BJ (cell line): ENCODE results near the gene INHBE. TPM values are rescaled to one million over a fixed set of nuclear protein-coding genes. Genes with fewer than 3 reads are reported as not detected.
A peak's percentile ranks its signal among the peaks of the same experiment; 100 is the strongest.

Experiments
- CTCF ChIA-PET: fragments of 350-600 bp; formaldehyde crosslinking; extraction: SDS; loops from one replicate; lab custom pipeline; 2021; ENCODE audit warnings: antibody characterized with exemption, inconsistent platforms; lab: Yijun Ruan, JAX
- POLR2A ChIA-PET: fragments of 300-600 bp; sonication (Branson Sonifier 250); formaldehyde crosslinking; extraction: SDS; loops from one replicate; lab custom pipeline; 2021; ENCODE audit warnings: antibody characterized with exemption; lab: Charles Lee
- DNase-seq: peaks from one replicate; pipeline ENCODE4 v3.0.0-alpha.2; 2011; ENCODE audit warnings: low read depth
- H3K27me3 ChIP-seq: 2 replicates; pipeline ENCODE4 v1.6.0; 2011; ENCODE audit warnings: low read length; ENCODE audit not compliant: control insufficient read depth, insufficient read depth
- H3K36me3 ChIP-seq: 2 replicates; pipeline ENCODE4 v1.5.1; 2011; ENCODE audit warnings: low read length; ENCODE audit not compliant: control insufficient read depth, insufficient read depth
- H3K4me3 ChIP-seq: 2 replicates; pipeline ENCODE4 v1.5.1; 2011; ENCODE audit warnings: low read depth, mild to moderate bottlenecking, control low read depth, low read length
- polyA plus RNA-seq: library from polyadenylated mRNA; depleted of rRNA; stranded (reverse); fragments of >200 nt; gene quantifications from 2 replicates; pipeline ENCODE4 v1.2.3, GENCODE V29; 2011
- TF ChIP-seq, protein P1 (sequence below): IDR thresholded peaks from 2 replicates; pipeline ENCODE4 v1.5.1; 2011; ENCODE audit warnings: low read depth, mild to moderate bottlenecking, control low read depth, inconsistent platforms, low read length, moderate library complexity; ENCODE audit not compliant: insufficient read depth

INHBE gene
- polyA plus RNA-seq, 1 experiment: 23.9 TPM

DNA sequence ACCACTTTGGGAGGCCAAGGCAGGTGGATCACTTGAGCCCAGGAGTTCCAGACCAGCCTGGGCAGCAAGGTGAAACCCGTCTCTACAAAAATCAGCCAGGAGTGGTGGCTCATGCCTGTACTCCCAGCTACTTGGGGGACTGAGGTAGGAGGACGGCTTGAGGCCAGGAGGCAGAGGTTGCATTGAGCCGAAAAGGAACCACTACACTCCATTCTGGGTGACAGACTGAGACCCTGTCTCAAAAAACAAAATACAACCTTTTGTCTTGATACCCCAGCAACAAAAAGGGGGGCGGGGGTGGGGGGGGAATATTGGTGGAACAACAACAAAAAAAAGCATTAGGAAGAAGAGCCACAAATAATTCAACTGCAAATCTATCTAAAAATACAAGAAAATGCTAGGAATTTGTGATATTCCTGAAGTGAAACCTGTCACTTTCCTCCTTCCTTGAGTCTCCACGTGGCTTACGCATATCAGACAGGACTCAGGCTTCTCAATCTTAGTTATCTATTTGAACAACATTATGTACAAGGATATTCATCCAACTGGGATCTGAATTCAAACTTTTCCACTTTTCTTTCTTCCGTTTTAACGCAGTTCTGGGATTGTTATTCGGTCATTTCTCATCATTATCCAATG lies 25.5 kb upstream of the INHBE start:
- TF ChIP-seq, protein P1, sequence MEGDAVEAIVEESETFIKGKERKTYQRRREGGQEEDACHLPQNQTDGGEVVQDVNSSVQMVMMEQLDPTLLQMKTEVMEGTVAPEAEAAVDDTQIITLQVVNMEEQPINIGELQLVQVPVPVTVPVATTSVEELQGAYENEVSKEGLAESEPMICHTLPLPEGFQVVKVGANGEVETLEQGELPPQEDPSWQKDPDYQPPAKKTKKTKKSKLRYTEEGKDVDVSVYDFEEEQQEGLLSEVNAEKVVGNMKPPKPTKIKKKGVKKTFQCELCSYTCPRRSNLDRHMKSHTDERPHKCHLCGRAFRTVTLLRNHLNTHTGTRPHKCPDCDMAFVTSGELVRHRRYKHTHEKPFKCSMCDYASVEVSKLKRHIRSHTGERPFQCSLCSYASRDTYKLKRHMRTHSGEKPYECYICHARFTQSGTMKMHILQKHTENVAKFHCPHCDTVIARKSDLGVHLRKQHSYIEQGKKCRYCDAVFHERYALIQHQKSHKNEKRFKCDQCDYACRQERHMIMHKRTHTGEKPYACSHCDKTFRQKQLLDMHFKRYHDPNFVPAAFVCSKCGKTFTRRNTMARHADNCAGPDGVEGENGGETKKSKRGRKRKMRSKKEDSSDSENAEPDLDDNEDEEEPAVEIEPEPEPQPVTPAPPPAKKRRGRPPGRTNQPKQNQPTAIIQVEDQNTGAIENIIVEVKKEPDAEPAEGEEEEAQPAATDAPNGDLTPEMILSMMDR: no peak
- no peaks in the 10 kb centered on the region; the same call in 1 of the 2 replicates for H3K36me3 ChIP-seq
- ChIA-PET CTCF (interaction anchor here (1.0 to 2.1 kb wide), 2 partner anchors 23 to 29 kb away, joined by 3 to 19 read pairs; no protein-coding TSS in a partner anchor), POLR2A (interaction anchor here (0.6 to 0.8 kb wide), 3 partner anchors 10 to 142 kb away, joined by 3 to 10 read pairs (median 3); no protein-coding TSS in a partner anchor)
- H3K4me3 ChIP-seq: peak overlapping the region; percentile 55
- DNase-seq: no peak
- no peaks in the 10 kb centered on the region; the same call in 1 of the 2 replicates for H3K27me3 ChIP-seq

DNA sequence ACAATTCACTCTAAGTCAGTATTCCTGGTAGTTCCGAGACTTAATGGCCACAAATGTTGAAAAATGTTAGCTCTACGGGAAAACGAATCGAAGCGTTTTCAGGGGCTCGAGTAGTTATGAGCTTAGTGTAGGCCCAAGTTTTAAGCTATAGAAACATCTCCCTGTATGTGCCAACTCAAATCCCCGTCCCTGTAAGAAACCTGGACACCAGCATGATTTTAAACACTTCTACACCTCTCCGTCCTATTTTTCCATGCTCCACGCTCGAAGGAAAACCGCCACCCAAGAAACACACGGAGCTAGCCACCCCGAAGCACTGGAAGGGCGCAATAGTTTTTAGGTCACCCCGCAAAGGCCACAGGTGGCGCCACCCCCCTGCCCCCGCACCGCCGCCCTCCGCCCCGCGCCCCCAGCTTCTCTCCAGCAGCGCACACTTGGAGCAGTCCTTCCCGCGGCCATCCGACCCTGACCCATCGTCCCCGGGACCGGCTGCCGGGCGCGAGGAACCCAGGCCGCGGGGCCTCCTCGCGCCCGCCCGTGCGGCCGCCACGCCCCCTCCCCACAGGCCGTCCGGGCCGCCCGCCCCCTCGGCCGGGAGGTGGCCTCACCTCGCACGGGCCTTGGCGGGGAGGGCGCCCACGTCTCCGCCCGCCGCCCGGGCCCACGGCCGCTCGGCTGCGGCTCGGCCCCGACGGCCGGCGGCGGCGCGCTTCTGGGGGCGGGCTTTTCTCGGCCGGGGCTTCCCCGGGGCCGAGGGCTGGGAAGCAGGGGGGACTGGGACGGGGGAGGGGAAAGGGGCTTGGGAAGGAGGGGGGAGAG lies 24.8 kb upstream of the INHBE start:
- ChIA-PET POLR2A (interaction anchor here (0.6 to 0.8 kb wide), 4 partner anchors 11 to 142 kb away, joined by 3 to 10 read pairs (median 3); no protein-coding TSS in a partner anchor), CTCF (interaction anchor here (0.9 to 2.1 kb wide), 3 partner anchors 15 to 28 kb away, joined by 3 to 19 read pairs (median 3); no protein-coding TSS in a partner anchor)
- Histone ChIP-seq H3K4me3 (peak overlapping the region; percentile 55), H3K36me3 (no peaks in the 10 kb centered on the region; the same call in 1 of the 2 replicates), H3K27me3 (no peaks in the 10 kb centered on the region; the same call in 1 of the 2 replicates)
- TF ChIP-seq, protein P1: no peak
- DNase-seq: no peak

DNA sequence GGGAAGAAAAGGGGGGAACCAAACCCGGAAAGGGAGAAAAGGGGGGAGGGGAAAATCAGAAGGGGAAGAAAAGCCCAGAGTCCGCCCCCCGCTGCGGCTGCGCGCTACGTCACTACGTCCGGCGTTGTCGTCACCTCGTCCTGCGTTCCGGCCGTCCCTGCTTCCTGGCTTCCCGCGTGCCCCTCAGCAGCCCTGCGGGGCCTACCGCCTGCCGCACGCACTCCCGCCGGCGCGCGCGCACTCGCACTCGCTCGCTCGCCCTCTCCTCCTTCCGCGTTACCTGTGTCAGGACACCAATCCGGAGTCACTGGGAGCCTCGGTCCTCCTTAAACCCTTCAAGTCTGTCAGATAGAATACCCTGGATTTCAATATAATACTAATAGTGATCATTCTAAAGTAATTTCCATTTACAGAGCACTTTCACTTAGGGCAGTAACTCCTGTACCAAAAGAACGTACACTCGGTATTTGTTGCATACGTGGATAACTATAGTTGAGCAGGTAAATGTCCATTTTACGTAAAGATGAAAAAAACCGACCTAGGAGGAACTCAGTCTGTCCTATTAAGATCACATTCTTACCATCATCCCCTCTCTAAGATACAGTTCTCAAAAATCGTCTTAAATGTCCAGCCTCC lies 24.1 kb upstream of the INHBE start, which contains the start of gene R3HDM2:
TSS of gene R3HDM2 (minus strand) at position 113 of the 636 bp plus-strand sequence. CDS start 120,615 bp downstream, outside the sequence.
- CTCF ChIA-PET: interaction anchor here (0.9 kb wide), 1 partner anchor 15 kb away, joined by 3 read pairs; no protein-coding TSS in a partner anchor
- TF ChIP-seq, protein P1: no peak
- DNase-seq: no peak
- POLR2A ChIA-PET: no interaction called here
- Histone ChIP-seq H3K27me3 (no peaks in the 10 kb centered on the region; the same call in 1 of the 2 replicates), H3K36me3 (no peaks in the 10 kb centered on the region), H3K4me3 (peak within 1 kb of the TSS; percentile 55)

DNA sequence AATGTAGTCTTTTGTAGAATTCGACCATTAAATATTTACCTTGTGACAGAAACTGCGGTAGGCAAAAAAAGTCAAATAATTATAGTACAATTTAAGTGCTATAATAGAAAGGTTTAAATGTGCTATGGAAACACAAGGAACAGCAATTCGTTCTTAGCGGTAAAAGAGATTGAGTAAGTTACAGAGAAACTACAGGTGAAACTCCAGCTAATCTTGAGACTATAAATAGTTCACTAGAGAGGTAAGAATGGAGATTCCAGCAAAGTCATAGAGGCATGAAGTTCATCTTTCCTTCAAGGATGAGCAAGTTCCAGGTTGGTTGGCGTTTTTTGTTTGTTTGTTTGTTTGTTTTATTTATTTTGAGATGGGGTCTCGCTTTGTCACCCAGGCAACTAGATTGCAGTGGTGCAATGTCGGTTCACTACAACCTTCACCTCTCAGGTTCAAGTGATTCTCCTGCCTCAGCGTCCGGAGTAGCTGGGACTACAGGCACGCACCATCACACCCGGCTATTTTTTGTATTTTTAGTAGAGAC lies 23.4 kb upstream of the INHBE start:
- POLR2A ChIA-PET: no interaction called here
- H3K4me3 ChIP-seq: no peak overlapping the region

More for the DNA sequence above, 23.4 kb upstream of the INHBE start:
- DNase-seq: no peak
- CTCF ChIA-PET: interaction anchor here (1.5 to 1.6 kb wide), 2 partner anchors 10 to 21 kb away, joined by 3 to 6 read pairs; no protein-coding TSS in a partner anchor
- Histone ChIP-seq H3K36me3 (no peaks in the 10 kb centered on the region), H3K27me3 (no peaks in the 10 kb centered on the region; the same call in 1 of the 2 replicates)
- TF ChIP-seq, protein P1: no peak
